H4 (cell line): ENCODE measurements around the gene UCKL1. TPM values are rescaled to one million over a fixed set of nuclear protein-coding genes. Genes with fewer than 3 reads are reported as not detected.
A peak's percentile ranks its signal among the peaks of the same experiment; 100 is the strongest.
"Not testable (repeated sequence)": the region's sequence is repeated elsewhere in the genome, so short reads cannot be mapped to it uniquely, and the experiment has no call there.

Source experiments
- DNase-seq: peaks from one replicate; pipeline ENCODE4 v3.0.0-alpha.2; 2015; ENCODE audit warnings: low spot score
- total RNA-seq: library from RNA; depleted of rRNA; stranded (reverse); fragments of >200 nt; shearing (Covaris generic); gene quantifications from 2 replicates; pipeline ENCODE4 v1.2.3, GENCODE V29; 2014

UCKL1 gene
- total RNA-seq, 1 experiment from 2014 or later: 16.1 TPM

GRCh38 chr20:63919130-63919529, 37.1 kb downstream of the UCKL1 start:
- no peak for DNase-seq

DNA sequence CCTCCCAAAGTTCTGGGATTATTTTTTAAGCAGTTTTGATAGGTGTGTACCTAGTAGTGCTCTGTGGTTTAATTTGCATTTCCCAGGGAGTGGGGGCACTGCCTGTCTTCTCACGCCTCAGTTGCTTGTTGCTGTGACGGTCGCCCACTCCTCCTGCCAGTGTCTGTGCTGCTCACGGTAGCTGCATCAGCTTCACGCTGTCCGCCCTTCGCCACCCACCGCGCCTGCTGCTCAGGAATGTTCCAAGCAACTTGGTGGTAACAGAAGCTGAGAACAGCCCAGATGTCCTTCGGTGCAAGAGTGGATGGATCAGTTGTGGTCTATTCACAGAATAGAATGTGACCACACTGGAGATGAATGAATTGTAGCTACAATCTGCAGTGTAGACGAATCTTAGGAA, 38.4 kb downstream of the UCKL1 start:
- DNase-seq: no peak

GRCh38 chr20:63916371-63916939, 39.8 kb downstream of the UCKL1 start:
- DNase-seq: not testable (repeated sequence)

GRCh38 chr20:63915471-63915870, 40.7 kb downstream of the UCKL1 start:
- no peak for DNase-seq

DNA sequence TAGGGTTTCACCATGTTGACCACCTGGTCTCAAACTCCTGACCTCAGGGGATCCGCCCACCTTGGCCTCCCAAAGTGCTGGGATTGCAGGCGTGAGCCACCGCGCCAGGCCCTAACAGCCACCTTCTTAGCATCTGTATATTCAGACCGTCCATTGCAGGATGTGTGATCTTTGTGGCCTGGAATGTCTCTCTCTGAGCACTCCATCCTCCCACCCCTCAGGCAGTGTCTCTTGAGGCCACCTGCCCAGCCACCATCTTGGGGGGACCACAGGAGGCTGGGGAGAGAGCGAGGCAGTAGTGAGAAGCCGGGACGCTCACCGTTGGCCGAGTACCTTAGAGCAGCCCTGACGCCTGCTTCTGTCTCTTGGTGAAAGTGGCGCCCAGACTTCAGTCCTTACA, 42.4 kb downstream of the UCKL1 start:
- DNase-seq: no peak

- no peak for DNase-seq
These were observed 45.0 kb downstream of the UCKL1 start for GRCh38 chr20:63911176-63911575.

GRCh38 chr20:63908008-63908682, 48.1 kb downstream of the UCKL1 start:
- no peak for DNase-seq

DNA sequence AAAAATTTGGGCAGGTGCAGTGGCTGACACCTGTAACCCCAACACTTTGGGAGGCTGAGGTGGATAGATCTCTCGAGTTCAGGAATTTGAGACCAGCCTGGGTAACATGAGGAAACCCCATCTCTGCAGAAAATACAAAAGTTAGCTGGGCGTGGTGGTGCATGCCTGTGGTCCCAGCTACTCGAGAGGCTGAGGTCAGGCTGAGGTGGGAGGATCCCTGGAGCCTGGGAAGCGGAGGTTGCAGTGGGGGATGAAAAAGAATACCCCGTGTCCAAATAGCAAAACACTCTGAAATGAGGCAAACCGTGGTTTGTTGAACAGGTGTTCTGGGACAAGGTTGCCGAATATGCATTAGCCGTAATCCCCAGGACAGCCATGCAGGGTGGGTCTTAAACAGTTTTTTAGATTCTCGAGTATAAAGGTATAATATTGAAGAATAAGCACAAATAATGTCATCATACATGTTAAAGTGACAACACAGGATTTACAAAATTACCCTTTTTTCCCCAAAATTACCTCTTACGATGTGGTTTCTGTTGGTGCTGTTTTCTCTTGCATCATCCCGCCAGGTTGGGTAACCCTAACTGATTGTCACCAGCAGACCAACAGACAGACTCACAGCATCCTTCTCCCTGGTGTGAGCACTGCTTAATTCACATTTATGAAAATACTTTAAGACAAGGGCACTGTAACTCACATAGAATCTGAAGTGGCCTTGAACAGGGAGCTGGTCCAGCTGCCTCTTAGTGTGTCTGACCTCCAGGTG, 52.2 kb downstream of the UCKL1 start:
- DNase-seq: no peak

GRCh38 chr20:63900413-63900812, 55.8 kb downstream of the UCKL1 start:
- DNase-seq: no peak

DNA sequence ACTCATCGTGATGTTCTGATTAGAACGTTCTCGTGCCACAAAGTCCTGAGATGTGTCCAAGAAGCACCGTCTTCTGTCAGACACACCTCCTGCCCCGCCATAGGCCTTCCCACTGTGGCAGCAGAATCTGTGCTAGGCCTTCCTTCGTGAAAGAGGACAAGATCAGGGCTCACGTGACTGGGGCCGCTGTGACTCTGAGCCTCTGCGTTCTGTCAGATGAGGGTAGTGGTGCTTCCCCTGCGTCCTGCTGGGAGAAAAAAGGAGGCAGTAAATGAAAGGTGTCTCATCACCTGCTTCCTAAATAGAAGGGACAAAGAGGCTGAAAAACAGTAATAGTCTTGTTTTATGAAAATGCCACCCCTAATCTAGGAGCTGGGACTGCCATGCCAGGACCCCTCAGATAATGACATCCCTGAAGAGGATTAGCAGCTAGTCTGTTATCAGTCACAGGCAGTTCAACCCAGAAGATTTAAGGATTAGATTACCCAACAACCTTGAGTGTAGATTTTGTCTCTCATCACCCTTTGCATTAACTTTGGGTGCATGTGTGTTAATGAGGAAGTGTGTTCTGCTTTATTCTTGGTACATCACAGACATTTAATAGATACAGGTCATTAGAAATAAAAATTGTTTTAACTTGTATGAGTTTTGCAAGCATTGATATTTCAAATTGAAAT, 57.2 kb downstream of the UCKL1 start:
- DNase-seq: no peak

DNA sequence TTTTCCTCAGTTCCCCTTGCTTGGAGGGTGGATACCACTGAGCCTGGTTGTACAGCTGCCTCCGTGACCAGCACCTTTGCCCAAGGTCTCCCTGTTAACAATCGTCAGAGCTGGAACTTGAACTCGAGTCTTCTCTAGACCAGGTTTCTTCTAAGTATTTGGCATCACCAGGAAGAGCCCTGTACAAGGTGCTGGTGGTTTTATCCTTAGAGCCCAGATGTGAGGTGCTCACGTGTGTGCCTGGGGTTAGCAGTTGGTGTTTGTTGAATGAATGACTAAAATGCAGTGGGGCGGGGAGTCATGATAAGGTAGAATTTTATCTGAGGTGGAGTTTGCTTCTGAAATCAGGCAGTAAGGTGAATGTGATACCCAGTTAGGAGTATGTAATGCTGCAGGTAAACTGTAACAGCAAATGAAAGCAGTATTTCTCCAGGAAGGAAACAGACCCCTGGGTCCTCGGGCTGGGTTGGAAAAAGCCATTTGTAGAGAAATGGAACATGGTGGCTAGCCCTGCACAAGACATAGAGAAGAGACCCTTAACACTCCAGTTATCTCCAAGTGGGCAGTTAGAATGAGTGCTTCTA, 58.1 kb downstream of the UCKL1 start:
- no peak for DNase-seq

DNA sequence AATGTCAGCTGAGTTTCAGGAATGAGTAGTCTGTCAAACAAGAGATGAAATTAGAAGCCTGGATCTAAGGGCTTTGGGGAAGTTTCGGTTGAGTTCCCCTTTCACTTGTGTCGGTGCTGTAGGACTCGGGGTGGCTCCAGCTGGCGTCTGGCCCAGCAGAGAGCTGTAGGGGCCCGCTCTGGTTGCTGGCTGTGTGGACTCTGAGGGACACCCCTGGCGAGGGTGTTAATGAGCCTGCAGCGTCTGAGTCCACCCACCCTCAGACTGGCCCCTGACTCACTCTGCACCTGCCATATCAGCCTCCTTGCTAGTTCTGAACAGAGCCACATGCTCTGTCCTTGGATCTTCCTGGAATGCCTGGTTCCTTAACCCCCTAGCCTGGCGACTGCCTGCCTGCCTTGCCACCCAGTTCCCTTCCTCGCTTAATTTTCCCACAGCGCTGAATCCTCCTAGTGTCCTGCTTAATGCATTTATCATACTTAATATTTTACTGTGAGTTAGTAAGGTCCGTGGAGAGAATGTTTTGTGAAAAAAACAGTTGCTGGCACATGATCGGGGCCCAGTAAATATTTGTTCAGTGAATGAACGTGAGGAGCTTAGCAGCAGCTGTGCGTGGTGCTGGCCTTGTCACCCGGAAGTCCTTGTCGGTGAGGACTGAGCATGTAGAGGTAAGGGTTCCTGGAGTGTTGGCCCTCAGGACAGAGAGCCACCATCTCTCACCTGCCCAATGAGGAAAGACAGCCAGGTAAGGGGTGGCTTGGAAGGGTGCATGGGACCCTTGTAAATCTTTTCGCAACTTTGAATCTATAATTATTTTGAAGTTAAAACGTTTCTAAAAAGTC, 59.7 kb downstream of the UCKL1 start:
- DNase-seq: no peak

GRCh38 chr20:63895952-63896263, 60.3 kb downstream of the UCKL1 start:
- no peak for DNase-seq

DNA sequence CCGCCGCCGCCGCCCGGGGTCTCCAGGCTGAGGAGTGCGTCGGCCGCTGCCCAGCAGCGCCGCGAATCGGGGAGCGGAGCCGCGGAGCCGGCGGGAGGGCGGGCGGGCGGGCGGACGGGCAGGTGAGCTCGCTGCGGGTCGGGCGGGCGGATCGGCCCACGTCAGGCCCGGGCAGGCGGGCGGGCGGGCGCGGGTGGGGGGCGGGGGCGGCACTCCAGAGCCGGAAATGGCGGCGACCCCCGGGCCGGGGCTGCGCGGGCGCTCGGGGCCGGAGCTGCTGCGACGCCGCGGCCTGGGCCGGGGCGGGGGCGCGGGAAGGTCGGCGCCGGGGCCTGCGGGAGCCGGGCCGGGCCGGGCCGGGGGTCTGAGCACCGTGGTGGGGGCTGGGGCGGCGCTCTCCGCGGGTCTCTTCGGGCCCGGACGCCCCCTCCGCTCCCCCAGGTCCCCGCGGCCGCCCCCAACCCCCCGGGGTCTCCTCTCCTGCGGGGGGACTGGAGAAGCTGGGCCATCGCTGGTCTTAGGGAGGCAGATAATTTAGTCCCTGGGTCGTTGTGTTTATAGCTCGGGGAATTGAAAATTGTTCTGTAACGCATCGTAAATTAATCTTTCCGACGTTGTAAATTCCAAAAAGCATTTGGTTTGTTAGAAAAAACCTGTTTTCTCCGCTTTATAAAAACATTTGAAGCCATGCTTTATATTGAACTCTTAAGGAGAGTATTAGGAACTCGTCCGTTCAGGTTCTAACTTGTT, 60.8 kb downstream of the UCKL1 start:
- no peak for DNase-seq

GRCh38 chr20:63894358-63895201, 61.6 kb downstream of the UCKL1 start, which contains the start of gene DNAJC5:
DNAJC5 (plus strand) TSS chr20:63895126; CDS start chr20:63928346, 33,220 bp downstream.
- DNase-seq: peak; percentile 84

GRCh38 chr20:63893999-63894357, 62.2 kb downstream of the UCKL1 start:
- no peak for DNase-seq

DNA sequence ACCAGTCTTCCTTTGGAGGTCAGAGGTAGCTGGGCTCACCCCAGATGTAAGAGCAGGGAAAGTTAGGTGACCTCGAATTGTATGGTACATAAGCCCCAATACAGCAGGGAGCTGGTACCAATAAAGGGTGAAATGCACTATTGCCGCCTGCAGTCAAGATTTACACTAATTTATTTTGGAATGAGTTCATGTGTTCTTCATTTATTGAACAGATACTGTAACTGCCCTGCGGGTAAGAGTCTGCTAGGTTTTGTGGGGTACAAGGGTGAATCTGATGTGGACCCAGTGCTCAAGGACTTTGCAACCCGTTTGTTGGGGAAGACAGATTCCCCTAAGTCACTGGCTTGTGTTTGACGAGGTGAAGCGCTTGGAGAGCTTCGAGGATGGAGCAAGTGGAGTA, 63.8 kb downstream of the UCKL1 start:
- no peak for DNase-seq

- DNase-seq: no peak
These were observed 64.9 kb downstream of the UCKL1 start for GRCh38 chr20:63891061-63892002.

- no peak for DNase-seq
These were observed 65.6 kb downstream of the UCKL1 start for GRCh38 chr20:63890616-63891015.
